LNCaP clone FGC (cell line): ENCODE data around the gene GNA14.
"Not testable (repeated sequence)": the region's sequence is repeated elsewhere in the genome, so short reads cannot be mapped to it uniquely, and the experiment has no call there.

Experiments
- DNase-seq: peaks from one replicate; pipeline ENCODE4 v3.0.0-alpha.2; 2011; ENCODE audit warnings: low read depth
- H3K4me3 ChIP-seq: 2 replicates; pipeline ENCODE4 v1.5.1; 2011; ENCODE audit warnings: mild to moderate bottlenecking, low read depth, low read length, control low read depth
- TF ChIP-seq, protein P1 (sequence below): IDR thresholded peaks from 2 replicates; pipeline ENCODE4 v1.5.1; 2012; ENCODE audit warnings: mild to moderate bottlenecking; ENCODE audit not compliant: control insufficient read depth, insufficient read depth; ENCODE audit errors: extremely low read depth

Gene GNA14

DNA sequence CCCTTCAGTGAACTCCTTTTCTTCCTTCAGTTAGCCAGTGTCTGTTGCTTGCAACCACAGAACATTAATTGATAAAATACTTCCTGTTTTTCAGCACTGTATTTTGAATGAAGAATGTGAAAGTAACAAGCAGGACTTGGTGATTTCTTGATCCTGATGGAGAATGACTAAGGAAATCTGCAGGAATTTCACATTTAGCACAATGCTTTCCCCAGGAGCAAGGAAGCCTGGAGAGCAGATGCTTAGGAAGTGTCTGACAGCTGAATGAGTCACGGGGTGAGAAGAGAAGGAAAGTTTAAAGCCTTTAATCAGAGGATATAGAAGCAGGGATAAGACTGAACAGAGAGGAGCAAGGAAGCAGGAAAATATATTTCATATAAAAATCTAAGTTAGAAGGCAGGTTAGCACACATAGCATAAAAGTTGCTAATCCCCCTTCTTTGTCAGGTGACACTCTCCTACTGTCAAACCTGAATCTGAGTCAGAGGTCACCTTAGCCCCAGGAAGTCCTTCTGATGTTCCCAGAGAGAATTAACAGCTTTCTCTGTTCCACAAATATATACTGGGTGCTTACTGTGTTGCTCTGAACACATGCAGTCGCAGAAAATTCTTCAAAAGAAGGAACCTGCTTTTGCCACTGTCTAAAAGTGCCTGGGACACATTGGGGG is 59.7 kb downstream of the GNA14 start:
- no peak overlapping the region for H3K4me3 ChIP-seq
- TF ChIP-seq, protein P1, sequence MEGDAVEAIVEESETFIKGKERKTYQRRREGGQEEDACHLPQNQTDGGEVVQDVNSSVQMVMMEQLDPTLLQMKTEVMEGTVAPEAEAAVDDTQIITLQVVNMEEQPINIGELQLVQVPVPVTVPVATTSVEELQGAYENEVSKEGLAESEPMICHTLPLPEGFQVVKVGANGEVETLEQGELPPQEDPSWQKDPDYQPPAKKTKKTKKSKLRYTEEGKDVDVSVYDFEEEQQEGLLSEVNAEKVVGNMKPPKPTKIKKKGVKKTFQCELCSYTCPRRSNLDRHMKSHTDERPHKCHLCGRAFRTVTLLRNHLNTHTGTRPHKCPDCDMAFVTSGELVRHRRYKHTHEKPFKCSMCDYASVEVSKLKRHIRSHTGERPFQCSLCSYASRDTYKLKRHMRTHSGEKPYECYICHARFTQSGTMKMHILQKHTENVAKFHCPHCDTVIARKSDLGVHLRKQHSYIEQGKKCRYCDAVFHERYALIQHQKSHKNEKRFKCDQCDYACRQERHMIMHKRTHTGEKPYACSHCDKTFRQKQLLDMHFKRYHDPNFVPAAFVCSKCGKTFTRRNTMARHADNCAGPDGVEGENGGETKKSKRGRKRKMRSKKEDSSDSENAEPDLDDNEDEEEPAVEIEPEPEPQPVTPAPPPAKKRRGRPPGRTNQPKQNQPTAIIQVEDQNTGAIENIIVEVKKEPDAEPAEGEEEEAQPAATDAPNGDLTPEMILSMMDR = no peak
- no peak for DNase-seq

DNA sequence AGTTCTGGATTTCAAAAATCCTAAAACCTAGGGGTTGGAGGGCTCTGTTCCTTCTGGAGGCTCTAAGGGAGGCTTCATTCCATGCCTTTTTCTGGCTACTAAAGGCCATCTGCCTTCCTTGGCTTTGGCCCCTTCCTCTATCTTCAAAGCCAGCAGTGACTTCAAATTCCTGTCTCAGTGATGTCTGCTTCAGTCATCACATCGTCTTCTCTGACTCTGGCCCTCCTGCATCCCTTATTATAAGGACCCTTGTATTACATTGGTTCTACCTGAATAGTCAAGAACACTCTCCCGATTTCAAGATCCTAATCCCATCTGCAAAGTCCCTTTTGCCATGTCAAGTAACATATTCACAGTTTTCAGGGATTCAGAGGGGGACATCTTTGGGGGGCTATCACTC is 60.3 kb downstream of the GNA14 start:
- no peak for DNase-seq
- TF ChIP-seq, protein P1 = no peak
- no peak overlapping the region for H3K4me3 ChIP-seq

DNA sequence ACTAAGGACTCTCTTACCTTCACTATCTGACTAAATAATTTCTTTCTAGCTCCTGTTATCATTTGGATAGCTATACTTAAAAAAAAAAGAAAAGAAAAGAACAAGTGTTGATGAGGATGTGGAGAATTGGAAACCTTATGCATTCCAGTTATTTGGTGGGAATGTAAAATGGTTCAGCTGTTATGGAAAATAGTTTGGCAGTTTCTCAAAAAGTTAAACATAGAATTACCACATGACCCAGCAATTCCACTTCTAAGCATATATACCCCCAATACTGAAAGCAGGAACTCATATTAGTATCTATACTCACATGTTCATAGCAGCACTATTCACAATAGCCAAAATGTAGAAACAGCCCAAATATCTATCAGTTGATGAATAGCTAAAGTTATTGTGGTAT is 61.1 kb downstream of the GNA14 start:
- TF ChIP-seq, protein P1 = no peak
- no peak for DNase-seq
- no peak overlapping the region for H3K4me3 ChIP-seq

DNA sequence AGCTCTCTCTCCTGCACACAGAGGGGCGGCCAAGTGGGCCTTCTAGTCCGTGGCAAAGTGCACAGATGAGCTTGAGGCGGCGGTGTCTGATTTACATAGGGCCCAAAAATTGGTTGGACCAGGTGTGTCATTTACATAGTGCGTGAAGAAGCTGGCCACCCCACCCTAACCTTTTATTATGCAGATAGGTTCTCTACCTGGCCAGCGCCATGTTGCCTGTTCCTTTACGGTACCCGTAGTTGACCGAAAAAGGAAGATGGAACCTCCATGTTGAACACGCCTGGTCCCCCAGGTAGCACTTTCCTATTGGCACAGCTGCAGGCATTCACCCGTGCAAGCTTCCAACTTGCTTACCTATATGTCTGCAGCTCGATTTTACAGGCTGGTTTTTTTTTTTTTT is 61.5 kb downstream of the GNA14 start:
- H3K4me3 ChIP-seq = no peak overlapping the region
- DNase-seq = no peak
- TF ChIP-seq, protein P1 = no peak

DNA sequence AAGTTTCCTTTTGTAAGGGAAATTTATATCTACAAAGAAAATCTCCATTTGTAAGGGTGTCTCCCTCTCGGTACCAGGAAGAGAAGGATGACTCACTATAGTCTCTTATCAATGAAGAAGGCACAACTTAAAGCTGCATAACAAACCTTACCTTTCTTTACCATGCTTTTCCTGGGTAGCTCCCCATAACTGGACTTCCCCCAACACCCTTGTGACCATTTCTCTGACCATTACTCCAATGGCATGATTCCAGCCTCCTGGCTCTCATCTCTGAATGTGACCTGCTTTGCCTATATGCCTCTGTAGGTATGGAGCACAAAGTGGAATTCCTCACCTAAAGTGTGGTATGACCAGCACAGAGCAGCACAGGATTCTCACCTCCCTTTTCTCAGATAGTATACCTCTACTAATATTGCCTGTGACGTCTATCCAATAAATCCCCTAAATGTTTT is 62.8 kb downstream of the GNA14 start:
- TF ChIP-seq, protein P1 = no peak

DNA sequence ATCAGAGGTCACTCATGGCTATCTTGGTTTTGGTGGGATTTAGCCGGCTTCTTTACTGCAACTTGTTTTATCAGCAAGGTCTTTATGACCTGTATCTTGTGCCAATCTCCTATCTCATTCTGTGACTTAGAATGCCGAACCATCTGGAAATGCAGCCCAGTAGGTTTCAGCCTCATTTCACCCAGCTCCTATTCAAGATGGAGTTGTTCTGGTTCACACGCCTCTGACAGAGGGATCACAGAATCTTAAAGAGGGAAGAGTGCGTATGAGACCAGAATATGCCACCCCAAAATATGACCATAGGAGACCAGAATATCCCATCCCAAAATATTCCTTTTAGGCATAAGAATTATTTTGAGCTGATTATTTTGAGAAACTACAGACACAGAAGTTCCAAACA is 63.2 kb downstream of the GNA14 start:
- DNase-seq, H3K4me3 ChIP-seq: not testable (repeated sequence)

More for the DNA sequence above, 62.8 kb downstream of the GNA14 start:
- DNase-seq = no peak
- H3K4me3 ChIP-seq = no peak overlapping the region

DNA sequence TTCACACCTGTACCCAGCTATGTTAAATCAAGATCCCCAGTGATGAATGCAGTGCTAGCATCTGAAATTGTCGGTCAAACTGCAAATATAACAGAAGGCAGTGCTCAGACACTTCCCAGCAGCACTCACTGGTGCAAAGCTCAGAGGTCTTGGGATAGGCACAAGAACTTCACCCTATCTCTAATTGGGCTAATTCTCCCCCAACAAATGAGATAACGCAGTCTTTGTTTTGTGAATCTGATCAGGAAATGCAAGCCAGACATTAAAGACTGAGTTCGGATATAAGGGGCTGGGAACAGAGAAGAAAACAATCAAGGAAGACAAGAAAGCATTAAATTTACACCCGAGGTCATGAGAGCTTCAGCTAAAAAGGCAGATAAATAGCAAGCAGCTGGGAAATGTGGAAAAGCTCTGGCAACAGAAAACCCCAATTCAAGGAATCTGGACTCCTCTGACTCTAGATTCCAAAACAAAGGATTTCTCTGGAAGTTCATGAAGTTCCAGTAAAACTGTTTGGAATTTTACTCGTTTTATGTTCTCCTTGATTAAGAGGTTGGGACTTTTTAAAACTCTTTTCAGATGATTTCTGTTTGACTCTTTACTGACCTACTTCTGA is 65.1 kb downstream of the GNA14 start:
- TF ChIP-seq, protein P1 = no peak
- DNase-seq = no peak
- no peak overlapping the region for H3K4me3 ChIP-seq
